Hepatocyte (in vitro differentiated cells): ENCODE data around the gene ZNF394.

Experiments used
- CTCF ChIP-seq: fragments of 200-600 bp; sonication (generic); IDR thresholded peaks from 2 replicates; pipeline ENCODE4 v1.5.1; 2016; ENCODE audit warnings: antibody characterized with exemption, mild to moderate bottlenecking; ENCODE audit not compliant: poor library complexity
- EZH2phosphoT487 ChIP-seq: fragments of 200-600 bp; sonication (generic); IDR thresholded peaks from one replicate; pipeline ENCODE4 v1.6.1; 2018; ENCODE audit warnings: antibody characterized with exemption, mild to moderate bottlenecking, low read depth, moderate library complexity; ENCODE audit not compliant: unreplicated experiment, severe bottlenecking

- TF ChIP-seq CTCF (no peak), EZH2phosphoT487 (no peak)
These were observed 31.7 kb downstream of the ZNF394 start for GRCh38 chr7:99468336-99468918.
